Thyroid gland (tissue), 4 donors: ENCODE data around the gene PDZD8.

ENCODE experiments used
- POLR2A ChIP-seq, 2 donors: fragments of 450-650 bp; IDR thresholded peaks; one replicate each; pipeline ENCODE4 v1.6.1; 2017; ENCODE audit warnings: antibody characterized with exemption in 2 of 2, mild to moderate bottlenecking in 2 of 2, moderate library complexity in 1 of 2
- TF ChIP-seq, protein P1 (sequence below), 6 experiments: fragments of 200-600 bp in 3 of 6; fragments of 450-650 bp in 3 of 6; sonication (generic) in 3 of 6; IDR thresholded peaks; one replicate each; pipeline ENCODE4 v1.5.1; 2016 to 2019; ENCODE audit warnings: antibody characterized with exemption in 6 of 6, mild to moderate bottlenecking in 2 of 6, inconsistent platforms in 1 of 6, moderate library complexity in 1 of 6

DNA sequence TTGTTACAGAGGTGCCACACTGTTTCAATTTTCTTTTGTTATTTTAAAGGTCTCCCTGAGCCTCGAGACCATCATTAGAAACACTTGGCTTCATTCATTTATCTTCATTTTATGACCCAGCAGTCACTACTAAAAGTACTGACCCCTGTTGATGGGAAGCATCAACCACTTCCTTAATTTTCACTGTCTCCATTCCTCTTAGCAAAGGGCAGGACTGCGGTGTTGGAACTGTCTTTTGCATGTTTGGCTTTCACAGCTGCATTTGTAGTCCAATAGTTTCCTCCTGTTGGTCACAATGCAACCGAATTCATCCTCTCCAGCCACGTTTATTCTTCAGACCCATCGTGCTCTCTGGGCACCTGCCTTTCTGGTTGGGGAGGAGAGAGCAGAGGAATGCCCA, 46.7 kb upstream of the PDZD8 start:
- TF ChIP-seq POLR2A (IDR thresholded peaks at IDR 0.05), result no peak
- TF ChIP-seq, protein P1, sequence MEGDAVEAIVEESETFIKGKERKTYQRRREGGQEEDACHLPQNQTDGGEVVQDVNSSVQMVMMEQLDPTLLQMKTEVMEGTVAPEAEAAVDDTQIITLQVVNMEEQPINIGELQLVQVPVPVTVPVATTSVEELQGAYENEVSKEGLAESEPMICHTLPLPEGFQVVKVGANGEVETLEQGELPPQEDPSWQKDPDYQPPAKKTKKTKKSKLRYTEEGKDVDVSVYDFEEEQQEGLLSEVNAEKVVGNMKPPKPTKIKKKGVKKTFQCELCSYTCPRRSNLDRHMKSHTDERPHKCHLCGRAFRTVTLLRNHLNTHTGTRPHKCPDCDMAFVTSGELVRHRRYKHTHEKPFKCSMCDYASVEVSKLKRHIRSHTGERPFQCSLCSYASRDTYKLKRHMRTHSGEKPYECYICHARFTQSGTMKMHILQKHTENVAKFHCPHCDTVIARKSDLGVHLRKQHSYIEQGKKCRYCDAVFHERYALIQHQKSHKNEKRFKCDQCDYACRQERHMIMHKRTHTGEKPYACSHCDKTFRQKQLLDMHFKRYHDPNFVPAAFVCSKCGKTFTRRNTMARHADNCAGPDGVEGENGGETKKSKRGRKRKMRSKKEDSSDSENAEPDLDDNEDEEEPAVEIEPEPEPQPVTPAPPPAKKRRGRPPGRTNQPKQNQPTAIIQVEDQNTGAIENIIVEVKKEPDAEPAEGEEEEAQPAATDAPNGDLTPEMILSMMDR (IDR thresholded peaks at IDR 0.05), result no peak
